AML-193 (cell line): ENCODE results near the gene RNF186.

Experiments
- DNase-seq, 2 experiments: peaks; one replicate each; lab custom pipeline; 2025; lab: John Stamatoyannopoulos, UW

The RNF186 gene

DNA sequence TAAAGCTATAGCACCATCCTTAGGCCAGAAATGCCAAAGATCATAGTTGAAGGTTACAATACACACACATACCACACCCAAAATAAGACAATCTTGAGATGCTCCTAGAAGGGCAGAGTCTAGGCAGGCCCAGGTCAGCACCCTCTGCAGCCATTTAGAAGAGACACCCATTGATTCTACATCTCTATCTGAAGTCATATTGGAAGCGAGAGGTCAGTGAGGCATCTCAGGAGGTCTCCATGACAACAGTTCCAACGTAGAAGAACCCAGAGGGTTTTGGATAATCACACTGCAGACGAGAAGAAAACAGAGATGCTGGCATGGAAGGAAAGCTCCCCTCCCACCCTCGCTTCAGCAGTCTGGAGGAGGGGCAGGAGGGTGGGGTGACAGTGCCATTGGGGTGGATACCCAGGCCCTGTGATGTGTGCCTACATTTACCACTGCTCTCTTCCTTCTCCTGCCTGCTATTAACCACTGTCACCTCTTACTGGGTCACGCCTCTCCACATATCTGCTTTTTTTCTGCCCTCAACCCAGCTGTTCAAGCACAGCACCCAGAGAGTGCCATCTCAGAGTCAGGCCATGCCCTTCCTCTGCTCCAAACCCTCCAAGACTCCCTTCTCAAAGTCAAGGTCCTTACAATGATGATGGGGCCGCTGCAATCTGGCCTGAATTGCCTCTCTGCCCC is 21.6 kb downstream of the RNF186 start:
- DNase-seq = no peak

DNA sequence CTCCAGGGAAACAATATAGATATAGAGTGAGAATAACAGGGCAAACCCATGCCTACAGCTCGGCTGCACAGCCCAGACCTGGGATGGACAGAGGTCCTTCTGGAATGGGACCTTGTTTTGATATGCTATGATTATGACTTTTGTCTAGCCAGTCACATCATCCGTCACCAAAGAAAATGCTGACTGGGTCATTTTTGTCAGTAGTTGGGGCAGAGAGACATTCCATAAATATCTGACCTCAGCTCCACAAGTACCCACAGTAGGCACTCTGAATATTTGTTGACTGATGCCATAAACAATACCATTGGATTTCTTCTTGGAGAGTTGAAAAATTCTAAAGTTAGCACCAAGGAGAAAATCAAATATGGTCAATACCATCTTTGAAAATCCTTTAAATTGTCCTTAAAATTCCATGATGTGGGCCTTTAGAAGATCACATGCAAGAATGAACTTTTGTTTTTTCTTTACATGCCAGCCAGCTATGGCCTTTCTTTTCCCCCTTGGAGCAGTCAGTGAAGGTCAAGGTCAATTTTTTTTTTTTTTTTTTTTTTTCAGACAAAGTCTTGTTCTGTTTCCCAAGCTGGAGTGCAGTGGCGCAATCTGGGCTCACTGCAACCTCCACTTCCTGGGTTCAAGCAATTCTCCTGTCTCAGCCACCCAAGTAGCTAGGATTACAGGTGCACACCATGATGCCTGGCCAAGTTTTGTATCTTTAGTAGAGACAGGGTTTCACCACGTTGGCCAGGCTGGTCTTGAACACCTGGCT is 22.7 kb downstream of the RNF186 start:
- DNase-seq = no peak

DNA sequence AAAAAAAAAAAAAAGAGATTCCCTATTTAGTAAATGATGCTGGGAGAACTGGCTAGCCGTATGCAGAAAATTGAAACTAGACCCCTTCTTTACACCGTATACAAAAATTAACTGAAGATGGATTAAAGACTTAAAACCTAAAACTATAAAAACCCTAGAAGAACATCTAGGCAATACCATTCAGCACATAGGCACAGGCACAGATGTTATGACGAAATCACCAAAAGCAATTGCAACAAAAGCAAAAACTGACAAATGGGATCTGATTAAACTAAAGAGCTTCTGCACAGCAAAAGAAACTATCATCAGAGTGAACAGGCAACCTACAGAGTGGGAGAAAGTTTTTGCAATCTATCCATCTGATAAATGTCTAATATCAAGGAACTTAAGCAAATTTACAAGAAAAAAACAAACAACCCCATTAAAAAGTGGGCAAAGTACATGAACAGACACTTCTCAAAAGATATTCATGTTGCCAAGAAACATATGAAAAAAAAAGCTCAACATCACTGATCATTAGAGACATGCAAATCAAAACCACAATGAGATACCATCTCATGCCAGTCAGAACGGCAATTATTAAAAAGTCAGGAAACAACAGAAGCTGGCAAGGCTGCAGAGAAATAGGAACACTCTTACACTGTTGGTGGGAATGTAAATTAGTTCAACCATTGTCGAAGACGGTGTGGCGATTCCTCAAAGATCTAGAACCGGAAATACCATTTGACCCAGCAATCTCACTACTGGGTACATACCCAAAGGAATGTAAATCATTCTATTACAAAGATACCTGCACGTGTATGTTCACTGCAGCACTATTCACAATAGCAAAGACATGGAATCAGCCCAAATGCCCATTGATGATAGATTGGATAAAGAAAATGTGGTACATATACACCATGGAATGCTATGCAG is 24.8 kb downstream of the RNF186 start:
- DNase-seq = peak in 1 of 2 experiments; percentile 30

DNA sequence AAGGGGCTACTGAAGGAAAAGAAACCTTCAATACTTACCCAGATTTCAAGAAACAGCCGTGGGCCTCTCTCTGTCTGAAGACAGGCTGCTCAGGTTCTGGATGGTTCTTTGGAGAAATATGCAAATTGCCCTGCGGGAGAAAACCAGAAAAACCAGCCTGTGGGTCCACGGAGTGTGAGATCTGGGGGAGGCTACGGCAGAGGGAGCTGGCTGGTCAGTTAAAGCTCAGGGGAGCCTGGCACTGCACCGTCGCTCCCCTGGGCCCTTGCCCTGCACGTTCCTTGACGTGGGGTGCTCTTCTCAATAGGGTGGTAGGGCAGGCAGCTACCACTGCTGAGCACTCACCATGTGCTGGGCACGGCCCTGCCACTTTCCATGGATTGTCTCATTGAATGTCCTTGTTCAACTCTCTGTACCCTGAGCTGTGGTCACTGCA is 28.1 kb downstream of the RNF186 start:
- DNase-seq = no peak

DNA sequence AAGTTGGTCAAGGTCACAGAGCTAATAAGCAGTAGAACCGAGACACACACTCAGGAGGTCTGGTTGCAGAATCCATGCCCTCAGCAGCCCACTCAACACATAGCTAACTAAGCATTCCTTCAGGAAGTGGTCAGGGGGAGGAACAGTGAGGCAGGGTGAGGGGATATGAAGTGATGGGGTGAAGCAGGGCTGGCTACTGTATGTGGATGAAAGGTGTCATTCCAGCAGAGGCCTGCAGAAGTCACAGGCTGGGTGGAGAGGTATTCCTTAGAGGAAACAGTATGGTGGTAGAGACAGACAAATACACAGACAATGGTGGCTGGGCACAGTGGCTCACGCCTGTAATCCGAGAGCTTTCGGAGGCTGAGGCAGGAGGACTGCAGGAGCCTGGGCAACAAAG is 29.4 kb downstream of the RNF186 start:
- DNase-seq = no peak

DNA sequence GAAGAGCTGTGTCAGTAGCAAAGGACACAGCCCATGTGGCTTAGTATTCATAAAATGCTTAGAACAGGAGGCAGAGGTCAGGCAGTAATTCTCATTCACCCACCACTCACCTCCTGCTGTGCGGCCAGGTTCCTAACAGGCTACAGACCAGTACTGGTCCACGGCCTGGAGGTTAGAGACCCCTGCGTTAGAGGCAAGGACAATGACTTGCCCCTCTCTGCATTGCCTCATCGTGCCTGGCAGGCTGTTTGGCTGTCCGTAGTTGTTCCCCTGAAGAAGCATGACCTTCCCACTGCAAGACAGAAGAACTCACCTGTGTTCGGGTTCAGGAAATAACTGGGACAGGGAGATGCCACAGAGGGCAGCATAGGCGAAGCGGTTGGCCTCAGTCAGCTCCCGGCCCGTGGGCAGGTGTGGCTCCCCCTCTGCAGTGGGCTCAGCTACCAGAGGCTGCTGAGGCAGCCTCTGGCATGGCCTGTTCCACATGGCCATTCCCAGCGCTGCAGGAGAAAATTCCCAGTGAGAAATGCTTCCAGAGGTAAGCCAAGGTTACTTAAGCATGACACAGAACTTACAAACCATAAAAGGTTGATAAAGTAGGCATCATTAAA is 34.7 kb downstream of the RNF186 start:
- no peak for DNase-seq

DNA sequence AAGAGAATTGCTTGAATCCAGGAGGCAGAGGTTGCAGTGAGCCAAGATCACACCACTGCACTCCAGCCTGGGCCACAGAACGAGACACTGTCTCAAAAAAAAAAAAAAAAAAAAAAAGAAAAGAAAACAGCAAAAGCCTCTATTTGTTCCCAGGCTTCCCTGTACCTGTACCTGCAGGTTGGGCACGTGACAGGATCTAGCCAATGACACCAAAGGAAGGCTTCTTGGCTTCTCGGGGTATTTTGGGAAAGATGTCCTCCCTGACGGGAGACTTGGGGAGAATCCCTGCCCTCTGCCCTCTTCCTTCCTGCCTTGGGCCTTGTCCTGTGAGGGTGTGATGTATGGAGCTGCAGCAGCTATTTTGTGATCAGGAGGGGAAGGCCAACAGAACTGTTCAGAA is 38.1 kb downstream of the RNF186 start:
- no peak for DNase-seq

DNA sequence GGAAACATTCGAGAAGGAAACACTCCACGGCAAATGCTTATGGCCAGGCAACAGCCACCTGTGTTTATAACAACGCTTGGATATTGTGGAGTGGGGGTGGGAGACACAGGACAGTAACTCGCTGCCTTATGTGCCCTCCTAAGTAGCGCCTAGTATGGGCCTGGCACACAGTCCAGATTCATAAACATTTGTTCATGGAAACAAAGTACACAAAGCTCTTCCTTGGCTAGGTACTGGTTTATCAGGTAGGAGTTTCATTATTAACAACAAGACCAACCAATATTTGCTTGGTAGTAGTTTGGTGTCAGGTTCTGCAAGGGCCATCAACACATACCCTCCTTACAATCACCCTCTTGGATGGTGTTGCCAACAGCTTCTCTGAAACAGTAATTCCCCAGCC is 38.8 kb downstream of the RNF186 start:
- no peak for DNase-seq

DNA sequence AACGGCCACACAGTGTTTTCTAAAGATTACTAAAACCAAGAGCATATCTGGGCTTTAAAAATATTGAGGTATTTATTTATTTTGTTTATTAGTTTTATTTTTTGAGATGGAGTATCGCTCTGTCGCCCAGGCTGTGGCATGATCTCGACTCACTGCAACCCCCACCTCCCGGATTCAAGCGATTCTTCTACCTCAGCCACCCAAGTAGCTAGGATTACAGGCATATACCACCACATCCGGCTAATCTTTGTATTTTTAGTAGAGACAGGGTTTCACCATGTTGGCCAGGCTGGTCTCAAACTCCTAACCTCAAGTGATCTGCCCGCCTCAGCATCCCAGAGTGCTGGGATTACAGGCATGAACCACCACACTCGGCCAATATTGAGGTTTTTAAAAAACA is 39.3 kb downstream of the RNF186 start:
- DNase-seq = no peak

DNA sequence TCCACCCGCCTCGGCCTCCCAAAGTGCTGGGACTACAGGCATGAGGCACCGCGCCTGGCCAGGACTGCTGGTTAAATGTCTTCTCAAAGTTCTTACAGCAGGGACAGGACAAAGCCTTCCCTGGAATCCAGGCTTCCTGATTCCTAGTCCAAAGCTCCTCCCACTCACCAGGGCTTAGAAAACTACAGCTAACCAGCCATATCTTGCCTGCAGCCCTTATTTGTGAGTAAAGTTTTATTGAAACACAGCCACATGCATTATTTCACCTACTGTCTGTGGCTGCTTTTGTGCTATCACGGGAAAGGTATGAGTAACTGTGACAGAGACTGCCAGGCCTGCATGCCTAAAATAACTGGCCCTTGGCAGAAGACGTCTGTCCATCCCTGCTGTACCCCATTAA is 39.8 kb downstream of the RNF186 start:
- DNase-seq = no peak

DNA sequence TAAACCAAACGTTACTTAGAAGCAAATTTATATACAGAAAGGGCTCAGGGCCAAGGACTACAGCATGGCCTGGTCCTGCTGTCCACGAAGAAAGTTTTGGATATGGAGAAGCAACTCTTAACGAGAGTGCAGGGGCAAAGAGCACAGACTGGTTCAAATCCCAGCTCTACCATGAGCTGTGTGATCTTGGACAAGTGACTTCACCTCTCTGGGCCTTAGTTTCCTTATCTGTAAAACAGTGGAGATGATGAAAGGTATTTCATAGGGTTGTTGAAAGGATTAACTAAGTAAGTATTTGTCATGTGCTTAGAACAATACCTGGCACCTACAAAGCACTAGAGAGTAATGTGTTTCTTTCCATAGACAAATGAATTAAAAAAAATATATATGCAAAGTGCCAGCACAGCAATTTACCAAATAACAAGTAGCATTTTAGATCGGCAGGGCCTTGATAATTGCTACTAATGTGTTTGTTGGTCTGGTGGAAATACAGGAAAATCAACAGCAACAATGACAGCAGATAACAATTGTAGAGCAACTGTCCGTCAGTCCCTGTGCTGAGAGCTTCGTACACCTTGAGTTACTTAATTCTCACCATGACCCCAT is 40.8 kb downstream of the RNF186 start:
- no peak for DNase-seq

DNA sequence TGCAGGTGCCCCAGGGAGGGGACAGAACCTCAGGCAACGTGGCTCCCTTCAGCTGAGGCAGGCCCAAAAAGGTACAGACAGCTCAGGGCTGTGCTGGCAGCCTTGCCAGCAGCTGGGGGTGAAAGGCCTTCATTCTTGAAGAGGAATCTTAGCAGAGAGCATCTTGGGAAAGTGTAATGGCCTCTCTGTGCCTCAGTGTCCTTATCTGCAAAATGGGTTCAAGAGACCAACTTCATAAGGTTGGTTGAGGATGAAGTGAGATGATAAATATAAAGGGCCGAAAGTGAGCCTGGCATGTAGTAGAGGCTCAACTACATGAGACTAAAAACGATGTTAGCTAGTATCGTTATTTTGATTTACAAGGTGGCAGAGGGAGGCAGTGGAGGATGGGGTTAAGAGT is 41.6 kb downstream of the RNF186 start:
- no peak for DNase-seq

DNA sequence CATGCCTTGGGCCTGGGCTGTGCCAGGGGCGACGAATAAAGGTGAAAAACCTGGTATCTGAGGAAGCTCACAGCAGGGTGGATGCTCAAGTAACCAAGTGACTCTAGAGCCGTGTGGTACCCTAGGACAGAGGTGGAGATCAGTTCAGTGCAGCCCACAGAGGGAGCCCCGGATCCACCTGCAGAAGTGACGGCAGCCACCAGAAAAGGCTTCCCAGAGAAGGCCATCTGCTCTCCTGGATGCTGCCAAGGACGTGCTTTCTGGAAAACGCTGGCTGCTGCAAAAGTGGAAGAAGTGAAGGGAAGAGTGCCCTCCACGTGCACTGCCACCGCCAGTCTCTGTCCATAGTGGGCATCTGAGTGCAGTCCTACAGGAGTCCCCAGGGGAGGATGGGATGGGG is 43.0 kb downstream of the RNF186 start:
- no peak for DNase-seq

DNA sequence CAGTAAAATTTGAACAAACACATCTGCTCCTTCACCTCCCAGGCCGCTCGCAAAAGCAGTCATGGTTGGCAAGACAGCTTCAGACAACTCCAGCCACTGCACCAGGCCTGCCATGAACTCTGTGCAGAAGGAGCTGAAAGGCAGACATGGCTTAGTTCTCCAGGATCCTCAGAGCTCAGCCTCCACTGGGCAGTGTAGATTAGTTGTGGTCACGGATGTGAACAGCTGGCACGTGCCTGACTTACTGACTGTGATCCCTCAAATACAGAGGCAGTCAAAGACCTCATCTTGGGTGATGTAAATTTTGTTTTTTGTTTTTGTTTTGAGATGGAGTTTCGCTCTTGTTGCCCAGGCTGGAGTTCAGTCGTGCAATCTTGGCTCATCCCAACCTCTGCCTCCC is 43.7 kb downstream of the RNF186 start:
- no peak for DNase-seq

DNA sequence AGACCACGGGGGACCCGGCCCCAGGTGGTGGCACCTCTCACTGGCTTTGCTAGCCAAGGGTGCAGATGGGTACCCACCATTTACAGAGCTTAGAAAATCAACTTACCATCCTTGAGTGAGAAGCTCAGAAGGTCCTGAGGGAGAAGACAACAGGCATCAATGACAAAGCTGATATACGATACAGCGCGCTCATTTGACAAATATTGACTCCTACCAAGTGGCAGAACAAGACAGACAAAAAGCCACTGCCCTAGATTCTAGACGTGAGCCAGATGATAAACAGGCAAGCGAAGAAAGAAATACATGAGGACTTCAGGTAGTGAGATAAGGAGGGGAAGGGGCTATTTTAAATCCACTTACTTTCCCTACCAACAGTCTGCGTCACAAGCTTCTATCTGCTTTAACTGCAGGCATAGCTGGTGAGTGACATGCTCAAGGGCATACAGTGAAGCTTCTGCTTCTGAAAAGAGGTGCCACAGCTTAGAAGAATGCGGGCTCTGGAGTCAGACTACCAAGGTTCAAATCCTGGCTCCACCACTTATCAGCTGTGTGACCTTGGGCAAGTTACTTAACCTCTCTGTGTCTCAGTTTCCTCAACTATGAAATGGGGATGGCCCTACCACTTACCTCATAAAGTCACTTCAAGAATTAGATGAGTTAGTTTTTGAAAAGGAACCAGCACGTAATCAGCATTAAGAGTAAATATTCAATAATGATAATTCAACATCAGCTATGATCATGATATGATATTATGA is 44.5 kb downstream of the RNF186 start:
- DNase-seq = no peak

DNA sequence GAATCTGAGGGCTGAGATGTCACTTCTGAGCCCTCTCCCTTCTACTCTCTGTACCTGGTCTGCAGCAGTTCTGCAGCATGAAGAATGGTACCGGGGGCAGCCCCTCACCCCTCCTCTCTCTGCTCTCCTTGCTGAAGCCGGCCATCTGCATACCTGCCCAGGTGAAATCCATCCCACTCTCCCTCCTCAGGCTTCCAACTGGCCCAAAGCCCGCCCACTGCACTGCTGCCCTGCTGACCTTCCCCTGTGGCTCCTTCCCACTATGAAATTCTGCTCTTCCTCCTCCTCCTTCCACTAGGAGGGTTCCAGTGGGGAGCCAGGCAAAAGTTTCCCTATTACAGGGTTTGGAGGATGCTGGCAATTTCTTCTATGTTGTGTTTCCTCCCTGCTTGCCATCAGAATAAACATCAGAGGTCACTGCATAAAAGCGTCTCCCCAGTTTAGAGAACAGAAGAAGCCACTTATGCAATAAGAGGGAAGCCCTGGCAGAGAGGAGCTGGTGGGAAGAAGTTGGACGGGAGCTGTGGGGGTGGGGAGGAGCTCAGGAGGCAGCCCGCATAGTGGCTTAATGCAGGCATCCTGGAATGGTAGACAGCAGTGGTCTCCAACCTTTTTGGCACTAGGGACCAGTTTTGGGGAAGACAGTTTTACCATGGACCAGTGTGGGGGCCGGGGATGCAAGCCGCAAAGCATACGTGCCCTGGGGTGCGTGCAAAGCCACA is 45.7 kb downstream of the RNF186 start:
- DNase-seq = no peak

DNA sequence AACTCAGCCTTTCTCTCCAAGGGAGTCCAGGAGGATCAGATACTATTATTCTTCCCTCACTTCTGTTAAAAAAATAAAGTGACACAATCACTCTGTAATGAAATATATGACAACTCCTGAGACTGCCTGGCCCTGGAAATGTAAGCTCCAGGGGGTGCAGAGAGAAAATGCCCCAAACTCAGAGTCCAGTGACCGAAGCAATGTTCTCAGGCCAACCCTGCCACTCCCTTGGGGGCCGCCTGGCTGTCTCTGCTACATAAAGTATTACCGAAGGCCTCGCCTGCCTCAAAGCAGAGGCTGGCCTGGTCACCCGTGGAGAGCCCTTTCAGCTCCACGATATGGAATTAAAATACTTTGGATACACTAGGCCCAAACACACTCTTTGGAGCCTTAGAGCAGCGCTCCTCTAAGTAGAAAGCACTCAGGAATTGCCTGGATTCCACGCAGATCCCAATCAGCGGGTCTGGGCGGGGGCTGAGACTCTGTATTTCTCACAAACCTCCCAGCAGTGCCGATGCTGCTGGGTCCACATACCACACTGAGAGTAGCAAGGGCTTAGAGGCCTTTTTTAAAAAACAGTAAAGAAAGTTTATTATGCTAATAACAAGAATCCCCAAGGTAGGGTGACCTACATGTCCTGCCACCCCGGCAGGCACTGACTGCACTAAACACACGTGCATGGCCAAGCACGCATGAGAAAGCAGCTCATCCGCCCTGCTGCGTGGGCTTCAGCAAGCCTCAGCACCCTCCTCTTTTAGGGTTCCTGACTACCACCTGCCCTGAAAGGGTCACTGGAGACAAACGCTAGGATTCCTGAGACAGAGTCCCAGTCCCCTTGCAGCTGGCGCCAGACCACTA is 46.5 kb downstream of the RNF186 start:
- DNase-seq = no peak

DNA sequence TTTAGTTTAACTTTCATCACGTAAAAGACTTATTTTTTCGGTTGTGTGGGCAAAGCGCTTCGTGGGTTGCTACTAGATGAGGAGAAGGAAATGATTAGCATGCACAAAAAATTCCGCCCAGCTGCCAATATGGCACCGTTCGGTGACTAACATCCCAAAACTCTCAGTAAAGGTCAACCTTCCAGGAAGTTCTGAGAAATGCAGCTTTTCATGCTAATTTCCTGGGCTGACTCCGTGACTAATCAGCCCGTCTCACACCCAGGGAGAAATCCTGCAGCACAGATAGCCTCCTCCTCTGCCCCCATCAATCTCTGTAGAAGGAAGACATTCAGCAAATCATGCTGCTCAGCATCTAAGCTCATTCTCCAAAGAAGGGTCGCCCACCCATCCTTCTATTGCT is 49.5 kb downstream of the RNF186 start:
- DNase-seq = no peak

DNA sequence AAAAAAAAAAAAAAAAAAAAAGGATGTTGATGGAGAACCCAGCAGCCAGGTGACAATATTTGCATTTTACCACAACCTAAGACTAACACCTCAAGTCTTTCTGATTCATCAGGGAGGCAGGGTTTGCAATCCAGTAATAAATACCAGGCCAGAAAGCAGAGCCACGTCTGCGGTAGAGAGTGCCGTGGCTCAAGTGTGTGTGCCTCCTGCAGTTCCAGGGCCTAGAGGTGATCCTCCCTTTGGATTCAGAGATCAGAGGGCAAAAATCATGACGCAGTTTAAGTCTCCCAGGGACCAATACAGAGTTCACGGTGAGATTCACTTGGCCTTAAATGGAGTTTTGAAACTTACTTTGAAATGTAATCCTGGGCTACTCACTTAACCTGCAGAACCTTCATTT is 50.2 kb downstream of the RNF186 start:
- no peak for DNase-seq
